ENCODE results near the gene SPATA3. TPM values are rescaled to one million over a fixed set of nuclear protein-coding genes. Genes with fewer than 3 reads are reported as not detected.

The SPATA3 gene
- total and polyA plus RNA-seq, 4 donors = not detected

DNA sequence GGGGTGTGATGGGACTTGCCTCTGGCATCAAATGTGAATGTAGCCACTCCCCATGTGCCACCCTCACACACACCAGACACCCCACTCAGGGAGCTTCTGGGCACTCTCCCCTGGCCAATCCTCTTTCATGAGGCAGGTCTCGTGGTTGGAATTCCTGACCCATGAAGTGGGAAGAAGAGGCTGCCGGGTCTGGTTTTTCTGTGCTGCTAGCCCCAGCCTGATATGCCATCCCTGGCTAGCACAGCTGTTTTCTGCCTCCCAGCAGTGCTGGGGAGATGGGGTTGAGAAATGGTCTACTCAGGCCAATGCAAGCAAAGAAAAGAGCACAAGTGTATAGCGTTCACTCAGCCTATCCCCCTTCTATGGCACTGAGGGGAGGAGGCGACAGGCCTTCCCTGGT, 40.2 kb downstream of the SPATA3 start:
- Histone ChIP-seq H3K4me3 (ENCODE audit: low read length in 2 of 2) (no peak overlapping the region), H3K36me3 (ENCODE audit: control insufficient read depth in 1 of 2, insufficient read depth in 2 of 2, low read length in 1 of 2) (no peaks in the 10 kb centered on the region), H3K27me3 (ENCODE audit: control insufficient read depth in 1 of 2, insufficient read depth in 2 of 2, low read length in 1 of 2) (no peaks in the 10 kb centered on the region), H3K27ac (ENCODE audit: low read depth in 1 of 2, low read length in 2 of 2) (no peak overlapping the region), H3K4me1 (ENCODE audit: control insufficient read depth in 1 of 2, insufficient read depth in 2 of 2, low read length in 2 of 2) (no peaks in the 10 kb centered on the region), H3K9me3 (ENCODE audit: control insufficient read depth, low read length) (peaks cover under 1% of the 10 kb centered on the region)
- DNase-seq (no peak), ATAC-seq (ENCODE audit: low FRiP score) (no peak)
- WGBS, 2 donors = 76 to 77% methylated on average over 4 of the region's 4 CpGs
- intact Hi-C loops (cut with DNase I) = no loop called here

DNA sequence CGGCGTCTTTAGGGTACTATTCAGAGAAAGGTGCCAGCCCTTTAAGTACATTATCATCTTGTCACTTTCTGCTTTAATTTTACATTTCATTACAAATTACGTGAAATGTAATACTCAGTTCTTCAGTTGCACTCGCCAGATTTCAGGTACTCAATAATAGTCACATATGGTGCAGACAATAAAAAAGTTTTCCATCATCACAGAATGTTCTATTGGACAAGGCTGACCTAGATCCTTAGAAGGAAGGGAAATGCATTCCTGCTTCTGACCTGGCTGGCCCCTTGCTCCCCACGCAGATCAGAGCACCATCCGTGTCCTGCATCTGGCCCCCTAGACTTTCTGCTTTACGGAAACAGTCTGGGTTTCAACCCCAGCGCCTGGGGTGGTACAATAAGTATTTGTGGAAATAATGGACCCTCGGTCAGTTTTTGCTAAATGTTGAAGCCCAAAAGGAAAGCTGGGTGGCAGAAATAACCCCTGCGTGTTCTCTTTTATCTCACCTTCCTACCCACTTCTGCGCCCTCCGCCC, 40.7 kb downstream of the SPATA3 start:
- intact Hi-C loops (cut with DNase I) = no loop called here
- DNase-seq (no peak), ATAC-seq (ENCODE audit: low FRiP score) (no peak)
- Histone ChIP-seq H3K27me3 (ENCODE audit: control insufficient read depth in 1 of 2, insufficient read depth in 2 of 2, low read length in 1 of 2) (no peaks in the 10 kb centered on the region), H3K4me1 (ENCODE audit: control insufficient read depth in 1 of 2, insufficient read depth in 2 of 2, low read length in 2 of 2) (no peaks in the 10 kb centered on the region), H3K4me3 (ENCODE audit: low read length in 2 of 2) (no peak overlapping the region), H3K36me3 (ENCODE audit: control insufficient read depth in 1 of 2, insufficient read depth in 2 of 2, low read length in 1 of 2) (no peaks in the 10 kb centered on the region), H3K27ac (ENCODE audit: low read depth in 1 of 2, low read length in 2 of 2) (no peak overlapping the region), H3K9me3 (ENCODE audit: control insufficient read depth, low read length) (no peaks in the 10 kb centered on the region)
- WGBS, 2 donors = 65% methylated on average over 12 of the region's 12 CpGs

DNA sequence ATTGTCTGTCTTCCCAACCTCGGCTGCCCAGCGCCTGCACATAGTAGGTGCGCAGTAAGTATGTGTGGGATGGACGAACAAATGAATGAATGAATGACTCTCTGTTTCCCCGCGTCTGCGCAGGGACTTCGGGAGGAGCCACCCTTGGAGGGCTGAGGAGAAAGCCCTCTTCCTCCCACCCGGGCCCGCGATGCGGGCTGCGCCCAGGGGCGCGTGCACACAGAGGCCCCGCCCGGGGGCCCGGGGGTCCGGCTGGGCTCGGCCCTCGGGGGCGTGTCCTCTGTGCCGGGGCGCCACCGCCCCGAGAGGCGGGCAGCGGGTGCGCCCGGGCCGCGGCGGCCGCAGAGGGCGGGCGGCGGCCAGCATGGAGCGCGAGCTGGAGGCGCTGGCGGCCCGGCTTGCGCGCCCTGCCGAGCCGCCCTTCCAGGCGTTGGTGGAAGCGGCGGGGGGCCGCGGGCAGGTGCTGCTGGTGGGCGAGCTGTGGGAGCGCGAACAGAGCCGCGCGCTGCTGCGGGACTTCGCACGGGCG, 41.3 kb downstream of the SPATA3 start, which contains the start of gene C2orf72:
TSS of gene C2orf72 (plus strand) at position 322 of the 529 bp plus-strand sequence. CDS start at position 365, 43 bp downstream.
- intact Hi-C loops (cut with DNase I) = no loop called here
- H3K4me3 ChIP-seq (ENCODE audit: low read length in 2 of 2) = peak within 1 kb of the TSS; percentile 54 to 60
- DNase-seq (no peak), ATAC-seq (ENCODE audit: low FRiP score) (no peak)
- no peaks in the 10 kb centered on the region for H3K9me3 ChIP-seq (ENCODE audit: control insufficient read depth, low read length)
- no peaks in the 10 kb centered on the region for H3K36me3 ChIP-seq (ENCODE audit: control insufficient read depth in 1 of 2, insufficient read depth in 2 of 2, low read length in 1 of 2)
- no peak within 1 kb of the TSS for H3K27ac ChIP-seq (ENCODE audit: low read depth in 1 of 2, low read length in 2 of 2)
- WGBS, 2 donors = 1 to 3% methylated on average over 14 to 61 of the region's 61 CpGs
- H3K4me1 ChIP-seq (ENCODE audit: control insufficient read depth in 1 of 2, insufficient read depth in 2 of 2, low read length in 2 of 2) = no peaks in the 10 kb centered on the region
- H3K27me3 ChIP-seq (ENCODE audit: control insufficient read depth in 1 of 2, insufficient read depth in 2 of 2, low read length in 1 of 2) = no peaks in the 10 kb centered on the region

DNA sequence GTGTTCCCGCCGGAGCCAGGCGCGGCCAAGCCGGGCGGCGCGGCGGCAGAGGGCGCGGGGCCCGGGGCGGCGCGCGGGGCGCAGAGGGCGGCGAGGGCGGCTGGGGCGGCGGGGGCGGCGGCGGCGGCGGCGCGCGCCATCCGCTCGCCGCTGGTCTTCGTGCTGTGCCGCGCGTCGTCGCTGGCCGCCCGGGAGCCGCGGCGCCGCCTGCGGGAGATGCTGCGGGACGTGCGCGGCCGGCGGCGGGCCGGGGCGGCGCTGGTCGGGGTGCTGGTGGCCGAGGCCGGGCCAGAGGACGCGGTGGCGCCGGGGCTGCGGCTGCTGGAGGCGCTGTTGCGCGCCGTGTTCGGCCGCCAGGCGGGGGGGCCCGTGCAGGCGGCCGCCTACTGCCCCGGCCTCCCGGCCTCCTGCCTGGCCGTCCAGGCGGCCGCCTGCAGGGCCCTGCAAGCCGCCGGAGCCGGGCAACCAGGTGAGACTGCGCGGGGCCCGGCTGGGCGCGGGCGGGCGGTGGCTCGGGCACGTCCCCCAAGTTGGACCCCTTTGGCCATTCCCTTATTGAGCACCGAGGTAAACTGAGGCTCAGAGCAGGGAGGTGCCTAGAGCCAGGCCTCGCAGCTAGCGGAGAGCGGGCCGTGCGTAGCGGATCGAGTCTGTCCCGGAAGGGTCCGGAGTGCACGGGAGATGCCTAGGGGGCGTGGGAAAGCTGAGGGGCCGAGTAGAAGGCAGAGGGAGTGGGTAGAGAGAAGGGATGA, 42.0 kb downstream of the SPATA3 start:
- no peak for ATAC-seq (ENCODE audit: low FRiP score)
- Histone ChIP-seq H3K4me1 (ENCODE audit: control insufficient read depth in 1 of 2, insufficient read depth in 2 of 2, low read length in 2 of 2) (no peaks in the 10 kb centered on the region), H3K27me3 (ENCODE audit: control insufficient read depth in 1 of 2, insufficient read depth in 2 of 2, low read length in 1 of 2) (no peaks in the 10 kb centered on the region), H3K36me3 (ENCODE audit: control insufficient read depth in 1 of 2, insufficient read depth in 2 of 2, low read length in 1 of 2) (no peaks in the 10 kb centered on the region), H3K9me3 (ENCODE audit: control insufficient read depth, low read length) (no peaks in the 10 kb centered on the region), H3K27ac (ENCODE audit: low read depth in 1 of 2, low read length in 2 of 2) (no peak overlapping the region), H3K4me3 (ENCODE audit: low read length in 2 of 2) (peak overlapping the region; percentile 54 to 60)
- DNase-seq = no peak
- 1 to 5% methylated on average over 31 to 104 of the region's 104 CpGs for WGBS, 2 donors
- intact Hi-C loops (cut with DNase I) = no loop called here

DNA sequence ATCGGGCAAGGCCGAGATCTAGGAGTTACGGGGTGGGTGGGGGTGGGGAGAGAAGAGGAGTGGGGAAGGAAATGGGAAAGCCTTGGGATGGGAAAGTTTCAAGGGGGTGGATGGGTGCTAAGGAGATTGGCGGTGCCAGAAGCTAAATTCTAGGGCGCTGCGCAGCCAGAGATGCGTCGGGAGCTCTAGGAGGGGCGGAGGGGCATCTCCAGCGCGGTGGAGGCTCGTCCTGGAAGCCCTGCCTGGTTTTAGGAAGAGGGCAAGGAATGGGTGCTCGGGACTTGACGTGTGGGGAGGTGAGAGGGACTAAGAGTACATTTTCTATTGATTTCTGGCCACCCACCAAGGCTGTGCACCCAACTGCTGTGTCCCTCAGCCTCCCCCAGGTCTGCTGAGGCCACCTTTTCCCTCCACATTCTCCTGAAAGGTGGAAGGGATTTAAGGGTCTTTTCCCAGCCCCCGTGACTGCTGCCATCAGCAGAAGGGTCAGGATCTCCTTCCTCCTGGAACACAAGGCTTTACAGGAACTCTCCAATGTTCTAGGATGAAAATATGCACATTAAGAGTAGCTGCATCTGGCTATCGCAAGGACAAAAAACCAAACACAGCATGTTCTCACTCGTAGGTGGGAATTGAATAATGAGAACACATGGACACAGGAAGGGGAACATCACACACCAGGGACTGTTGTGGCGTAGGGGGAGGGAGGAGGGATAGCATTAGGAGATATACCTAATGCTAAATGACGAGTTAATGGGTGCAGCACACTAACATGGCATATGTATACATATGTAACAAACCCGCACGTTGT, 42.8 kb downstream of the SPATA3 start:
- Histone ChIP-seq H3K9me3 (ENCODE audit: control insufficient read depth, low read length) (no peaks in the 10 kb centered on the region), H3K27ac (ENCODE audit: low read depth in 1 of 2, low read length in 2 of 2) (no peak overlapping the region), H3K4me1 (ENCODE audit: control insufficient read depth in 1 of 2, insufficient read depth in 2 of 2, low read length in 2 of 2) (no peaks in the 10 kb centered on the region), H3K36me3 (ENCODE audit: control insufficient read depth in 1 of 2, insufficient read depth in 2 of 2, low read length in 1 of 2) (no peaks in the 10 kb centered on the region), H3K4me3 (ENCODE audit: low read length in 2 of 2) (no peak overlapping the region), H3K27me3 (ENCODE audit: control insufficient read depth in 1 of 2, insufficient read depth in 2 of 2, low read length in 1 of 2) (no peaks in the 10 kb centered on the region)
- no peak for DNase-seq
- no peak for ATAC-seq (ENCODE audit: low FRiP score)
- intact Hi-C loops (cut with DNase I) = no loop called here
- 42 to 47% methylated on average over 21 of the region's 21 CpGs for WGBS, 2 donors

DNA sequence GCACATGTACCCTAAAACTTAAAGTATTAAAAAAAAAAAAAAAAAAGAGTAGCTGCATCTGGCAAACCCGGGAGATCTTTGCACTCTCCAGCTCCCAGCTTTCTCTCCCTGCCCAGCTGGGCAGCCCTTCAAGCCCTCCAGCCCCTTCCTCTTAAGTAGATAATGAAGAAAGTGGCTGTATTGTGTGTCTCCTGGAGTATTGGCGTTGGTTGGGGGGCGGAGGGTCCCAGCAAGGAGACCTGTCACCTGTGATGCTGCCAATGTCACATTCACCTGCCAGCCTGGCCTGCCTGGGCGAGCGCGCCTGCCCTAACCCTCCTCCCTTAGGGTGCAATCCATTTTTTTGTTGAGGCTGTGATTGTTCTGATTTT, 43.4 kb downstream of the SPATA3 start:
- WGBS, 2 donors = 92 to 96% methylated on average over 6 of the region's 6 CpGs
- ATAC-seq (ENCODE audit: low FRiP score) = no peak
- H3K4me1 ChIP-seq (ENCODE audit: control insufficient read depth in 1 of 2, insufficient read depth in 2 of 2, low read length in 2 of 2) = no peaks in the 10 kb centered on the region
- H3K27me3 ChIP-seq (ENCODE audit: control insufficient read depth in 1 of 2, insufficient read depth in 2 of 2, low read length in 1 of 2) = no peaks in the 10 kb centered on the region
- H3K36me3 ChIP-seq (ENCODE audit: control insufficient read depth in 1 of 2, insufficient read depth in 2 of 2, low read length in 1 of 2) = no peaks in the 10 kb centered on the region
- no peak overlapping the region for H3K4me3 ChIP-seq (ENCODE audit: low read length in 2 of 2)
- intact Hi-C loops (cut with DNase I) = no loop called here
- DNase-seq = no peak
- H3K9me3 ChIP-seq (ENCODE audit: control insufficient read depth, low read length) = no peaks in the 10 kb centered on the region
- no peak overlapping the region for H3K27ac ChIP-seq (ENCODE audit: low read depth in 1 of 2, low read length in 2 of 2)

DNA sequence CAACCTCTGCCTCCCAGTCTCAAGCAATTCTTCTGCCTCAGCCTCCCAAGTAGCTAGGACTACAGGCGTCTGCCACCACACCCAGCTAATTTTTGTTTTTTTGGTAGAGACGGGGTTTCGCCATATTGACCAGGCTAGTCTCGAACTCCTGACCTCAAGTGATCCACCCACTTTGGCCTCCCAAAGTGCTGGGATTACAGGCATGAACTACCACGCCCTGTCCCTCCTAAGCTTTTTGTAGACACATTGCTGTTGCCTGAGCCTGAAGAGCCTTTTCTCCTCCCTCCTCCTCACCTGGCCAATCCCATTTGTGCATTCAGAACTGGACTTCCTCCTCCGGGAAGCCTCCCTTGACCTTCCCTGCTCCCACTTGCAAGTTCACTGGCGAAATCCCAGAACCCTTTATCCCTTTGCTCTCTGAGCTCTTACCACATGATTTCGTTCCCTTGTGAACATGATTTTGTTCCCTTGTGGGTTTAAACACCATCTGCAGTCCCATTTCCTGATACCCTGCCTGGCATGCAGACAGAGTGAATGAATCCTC, 44.0 kb downstream of the SPATA3 start:
- 87 to 88% methylated on average over 8 of the region's 8 CpGs for WGBS, 2 donors
- Histone ChIP-seq H3K27me3 (ENCODE audit: control insufficient read depth in 1 of 2, insufficient read depth in 2 of 2, low read length in 1 of 2) (no peaks in the 10 kb centered on the region), H3K4me3 (ENCODE audit: low read length in 2 of 2) (no peak overlapping the region), H3K27ac (ENCODE audit: low read depth in 1 of 2, low read length in 2 of 2) (no peak overlapping the region), H3K9me3 (ENCODE audit: control insufficient read depth, low read length) (no peaks in the 10 kb centered on the region), H3K4me1 (ENCODE audit: control insufficient read depth in 1 of 2, insufficient read depth in 2 of 2, low read length in 2 of 2) (no peaks in the 10 kb centered on the region), H3K36me3 (ENCODE audit: control insufficient read depth in 1 of 2, insufficient read depth in 2 of 2, low read length in 1 of 2) (no peaks in the 10 kb centered on the region)
- ATAC-seq (ENCODE audit: low FRiP score) (no peak), DNase-seq (no peak)
- intact Hi-C loops (cut with DNase I) = no loop called here

DNA sequence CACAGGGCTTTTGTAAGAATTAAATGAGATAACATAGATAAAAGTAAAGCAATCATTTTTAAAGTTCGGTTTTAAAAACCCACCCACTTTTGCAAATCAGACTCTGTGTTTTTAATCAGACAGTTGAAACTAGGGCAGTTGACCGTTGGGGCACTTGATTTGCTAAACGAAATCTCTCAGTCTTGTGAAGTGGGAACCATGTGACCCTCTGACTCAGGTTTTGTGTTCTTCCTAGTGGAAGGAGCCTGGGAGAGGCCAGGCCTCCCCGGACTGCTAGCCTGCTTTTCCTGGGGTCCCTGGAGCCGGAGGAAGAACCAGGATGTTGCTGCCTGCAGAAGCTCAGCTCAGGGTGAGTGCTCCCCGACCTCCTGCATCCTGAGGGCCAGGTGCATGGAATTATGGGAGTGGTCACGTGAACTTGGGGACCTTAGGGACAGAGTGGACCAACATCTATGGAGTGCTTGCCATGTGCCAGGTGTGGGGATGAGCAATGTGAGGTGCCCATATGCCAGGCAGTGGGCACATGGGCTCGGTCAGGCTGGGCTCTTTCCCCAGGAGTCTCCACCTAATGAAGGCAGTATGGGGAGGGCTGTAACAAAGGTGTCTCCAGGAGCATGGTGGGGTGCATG, 45.3 kb downstream of the SPATA3 start:
- intact Hi-C loops (cut with DNase I) = no loop called here
- Histone ChIP-seq H3K27me3 (ENCODE audit: control insufficient read depth in 1 of 2, insufficient read depth in 2 of 2, low read length in 1 of 2) (no peaks in the 10 kb centered on the region), H3K27ac (ENCODE audit: low read depth in 1 of 2, low read length in 2 of 2) (no peak overlapping the region), H3K4me1 (ENCODE audit: control insufficient read depth in 1 of 2, insufficient read depth in 2 of 2, low read length in 2 of 2) (no peaks in the 10 kb centered on the region), H3K4me3 (ENCODE audit: low read length in 2 of 2) (no peak overlapping the region), H3K36me3 (ENCODE audit: control insufficient read depth in 1 of 2, insufficient read depth in 2 of 2, low read length in 1 of 2) (no peaks in the 10 kb centered on the region), H3K9me3 (ENCODE audit: control insufficient read depth, low read length) (no peaks in the 10 kb centered on the region)
- WGBS, 2 donors = 68 to 77% methylated on average over 8 of the region's 8 CpGs
- no peak for DNase-seq
- ATAC-seq (ENCODE audit: low FRiP score) = no peak

All from aorta (tissue), 5 donors.